GM21737 (cell line): ENCODE data around the gene METTL9.
"Not testable (repeated sequence)": the region's sequence is repeated elsewhere in the genome, so short reads cannot be mapped to it uniquely, and the experiment has no call there.

Source experiments
- ATAC-seq: cut with Tn5 transposase; IDR thresholded peaks from one replicate; pipeline ENCODE4 v1.9.1; 2021; ENCODE audit warnings: mild to moderate bottlenecking, moderate library complexity; ENCODE audit not compliant: unreplicated experiment

Gene METTL9

GRCh38 chr16:21634216-21634615 is 34.8 kb downstream of the METTL9 start:
- ATAC-seq = no peak

- not testable (repeated sequence) for ATAC-seq
These were observed 36.3 kb downstream of the METTL9 start for GRCh38 chr16:21635694-21636093.

- ATAC-seq = no peak
These were observed 37.9 kb downstream of the METTL9 start for GRCh38 chr16:21637032-21637968.

- ATAC-seq = no peak
These were observed 39.2 kb downstream of the METTL9 start for GRCh38 chr16:21638573-21638975.

GRCh38 chr16:21639493-21639892 is 40.1 kb downstream of the METTL9 start:
- no peak for ATAC-seq

GRCh38 chr16:21641916-21642315 is 42.5 kb downstream of the METTL9 start:
- no peak for ATAC-seq

GRCh38 chr16:21642861-21643260 is 43.5 kb downstream of the METTL9 start:
- ATAC-seq = no peak

GRCh38 chr16:21643785-21644184 is 44.4 kb downstream of the METTL9 start:
- ATAC-seq = no peak

- no peak for ATAC-seq
These were observed 45.3 kb downstream of the METTL9 start for GRCh38 chr16:21644674-21645073.

- ATAC-seq = no peak
These were observed 45.9 kb downstream of the METTL9 start for GRCh38 chr16:21645261-21645721.

GRCh38 chr16:21646091-21646490 is 46.7 kb downstream of the METTL9 start:
- ATAC-seq = no peak

- peak; percentile 86 for ATAC-seq
These were observed 47.6 kb downstream of the METTL9 start for GRCh38 chr16:21646721-21647561.

- peak; percentile 7 for ATAC-seq
These were observed 48.3 kb downstream of the METTL9 start for GRCh38 chr16:21647562-21648164.

GRCh38 chr16:21649826-21650406 is 50.5 kb downstream of the METTL9 start:
- not testable (repeated sequence) for ATAC-seq

GRCh38 chr16:21650521-21650920 is 51.1 kb downstream of the METTL9 start:
- ATAC-seq = no peak

GRCh38 chr16:21651515-21651914 is 52.1 kb downstream of the METTL9 start:
- ATAC-seq = no peak

- no peak for ATAC-seq
These were observed 53.1 kb downstream of the METTL9 start, which contains the start of gene IGSF6 for GRCh38 chr16:21652453-21652852. IGSF6 (minus strand) TSS chr16:21652608; CDS start chr16:21652598, 10 bp downstream.

- no peak for ATAC-seq
These were observed 54.2 kb downstream of the METTL9 start for GRCh38 chr16:21653571-21653970.

- ATAC-seq = no peak
These were observed 55.1 kb downstream of the METTL9 start for GRCh38 chr16:21654466-21654865.

- no peak for ATAC-seq
These were observed 55.5 kb downstream of the METTL9 start for GRCh38 chr16:21654881-21655280.
